CD14-positive monocyte (primary cell): ENCODE measurements around the gene RBKS. TPM values are rescaled to one million over a fixed set of nuclear protein-coding genes. Genes with fewer than 3 reads are reported as not detected.

Experiments used
- DNase-seq, 3 donors: peaks; one replicate each; pipeline ENCODE4 v3.0.0-alpha.2; 2011 to 2022
- H2AFZ ChIP-seq: 2 replicates; pipeline ENCODE4 v1.6.0; 2012; ENCODE audit warnings: mild to moderate bottlenecking, low read depth, low read length, inconsistent platforms; ENCODE audit not compliant: insufficient read depth, poor library complexity, severe bottlenecking
- H3K27ac ChIP-seq, 2 donors: 1 replicate in 1 of 2; 2 replicates in 1 of 2; pipeline ENCODE4 v1.5.1; 2012 to 2013; ENCODE audit warnings: low read length in 2 of 2, control low read depth in 1 of 2, inconsistent platforms in 1 of 2, low read depth in 1 of 2, mild to moderate bottlenecking in 1 of 2
- H3K27me3 ChIP-seq, 2 donors: one replicate each; pipeline versions ENCODE4 v1.6.0 to v1.6.1; 2011 to 2013; ENCODE audit warnings: low read length in 2 of 2; ENCODE audit not compliant: control insufficient read depth in 2 of 2, insufficient read depth in 2 of 2
- H3K36me3 ChIP-seq, 2 donors: replicated peaks in 1 of 2; 1 replicate in 1 of 2; 2 replicates in 1 of 2; pipeline versions ENCODE4 v1.5.1 to v1.6.1; 2012 to 2013; ENCODE audit warnings: low read length in 2 of 2, control low read depth in 1 of 2, inconsistent platforms in 1 of 2, mild to moderate bottlenecking in 1 of 2; ENCODE audit not compliant: insufficient read depth in 2 of 2, control insufficient read depth in 1 of 2
- H3K4me1 ChIP-seq, 2 donors: 1 replicate in 1 of 2; 2 replicates in 1 of 2; pipeline versions ENCODE4 v1.5.1 to v1.6.1; 2012 to 2013; ENCODE audit warnings: low read length in 2 of 2, control low read depth in 1 of 2, inconsistent platforms in 1 of 2, mild to moderate bottlenecking in 1 of 2, moderate library complexity in 1 of 2; ENCODE audit not compliant: insufficient read depth in 2 of 2, control insufficient read depth in 1 of 2
- H3K4me2 ChIP-seq: replicated peaks from 2 replicates; pipeline ENCODE3; 2012; ENCODE audit warnings: low read length, moderate library complexity, mild to moderate bottlenecking; ENCODE audit not compliant: poor library complexity, severe bottlenecking; ENCODE audit errors: extremely low read depth
- H3K4me3 ChIP-seq, 3 experiments: fragments of 200-600 bp in 1 of 3; sonication (generic) in 1 of 3; replicated peaks in 1 of 3; 1 replicate in 2 of 3; 2 replicates in 1 of 3; pipeline ENCODE4 v1.5.1; 2011 to 2013; ENCODE audit warnings: low read length in 3 of 3, mild to moderate bottlenecking in 3 of 3, control low read depth in 2 of 3, low read depth in 2 of 3, inconsistent platforms in 1 of 3, moderate library complexity in 1 of 3
- H3K79me2 ChIP-seq: 2 replicates; pipeline ENCODE4 v1.6.0; 2012; ENCODE audit warnings: mild to moderate bottlenecking, control low read depth, inconsistent platforms, low read length, moderate library complexity; ENCODE audit not compliant: insufficient read depth
- H3K9ac ChIP-seq: 2 replicates; pipeline ENCODE4 v1.6.0; 2017; ENCODE audit warnings: low read length, mild to moderate bottlenecking; ENCODE audit not compliant: insufficient read depth, poor library complexity, severe bottlenecking
- H3K9me3 ChIP-seq, 2 donors: replicated peaks in 1 of 2; 1 replicate in 1 of 2; 2 replicates in 1 of 2; pipeline versions ENCODE4 v1.5.1 to v1.6.1; 2012 to 2013; ENCODE audit warnings: low read length in 2 of 2, control low read depth in 1 of 2; ENCODE audit not compliant: control insufficient read depth in 1 of 2, insufficient read depth in 1 of 2
- H4K20me1 ChIP-seq: 2 replicates; pipeline ENCODE4 v1.6.0; 2012; ENCODE audit warnings: mild to moderate bottlenecking, low read length, control low read depth, moderate library complexity; ENCODE audit not compliant: insufficient read depth
- H3K27ac Mint-ChIP-seq, 7 donors: one replicate each; pipeline ENCODE4 v1.8.0; 2020; ENCODE audit warnings: mild to moderate bottlenecking in 7 of 7, mixed read lengths in 7 of 7, moderate library complexity in 6 of 7, inconsistent platforms in 2 of 7
- H3K27me3 Mint-ChIP-seq, 3 donors: one replicate each; pipeline ENCODE4 v1.8.0; 2021 to 2022; ENCODE audit warnings: low read depth in 3 of 3, mild to moderate bottlenecking in 3 of 3, mixed read lengths in 3 of 3, moderate library complexity in 3 of 3, inconsistent platforms in 1 of 3
- H3K36me3 Mint-ChIP-seq, 2 donors: one replicate each; pipeline ENCODE4 v1.8.0; 2020; ENCODE audit warnings: mixed read lengths in 2 of 2, inconsistent platforms in 1 of 2, mild to moderate bottlenecking in 1 of 2
- H3K4me1 Mint-ChIP-seq: one replicate; pipeline ENCODE4 v1.8.0; 2020; ENCODE audit warnings: mild to moderate bottlenecking, mixed read lengths
- H3K4me3 Mint-ChIP-seq, 2 donors: one replicate each; pipeline ENCODE4 v1.8.0; 2020; ENCODE audit warnings: mild to moderate bottlenecking in 2 of 2, mixed read lengths in 2 of 2, moderate library complexity in 1 of 2
- H3K9me3 Mint-ChIP-seq, 7 donors: one replicate each; pipeline ENCODE4 v1.8.0; 2020 to 2022; ENCODE audit warnings: mixed read lengths in 7 of 7, mild to moderate bottlenecking in 6 of 7, moderate library complexity in 6 of 7, inconsistent platforms in 2 of 7
- WGBS: methylation state at CpG from one replicate; pipeline ENCODE4 v1.1.5; 2013; ENCODE audit warnings: missing lambda C conversion rate; ENCODE audit not compliant: insufficient coverage; 5-methylcytosine and 5-hydroxymethylcytosine counted together
- intact Hi-C, 2 donors: fragments of 100-400 bp; cut with micrococcal nuclease; formaldehyde crosslinking; loops; one replicate each; pipeline versions ENCODE4 v1.15.0 to v1.15.1; 2023
- polyA plus RNA-seq, 3 donors: library from polyadenylated mRNA; depleted of rRNA in 1 of 3; unstranded in 2 of 3; stranded (reverse) in 1 of 3; fragments of 300-500 nt in 2 of 3; fragments of >200 nt in 1 of 3; fragmentation: Illumina TruSeq in 2 of 3; gene quantifications; 1 replicate in 2 of 3; 2 replicates in 1 of 3; pipeline ENCODE4 v1.2.3, GENCODE V29; 2012 to 2021
- TF ChIP-seq, protein P1 (sequence below): fragments of 200-600 bp; IDR thresholded peaks from one replicate; pipeline ENCODE4 v1.8.0; 2022; ENCODE audit warnings: antibody characterized with exemption, mild to moderate bottlenecking

RBKS gene
- polyA plus RNA-seq, 3 donors = 3.9 to 39.1 (median 4.3) TPM

DNA sequence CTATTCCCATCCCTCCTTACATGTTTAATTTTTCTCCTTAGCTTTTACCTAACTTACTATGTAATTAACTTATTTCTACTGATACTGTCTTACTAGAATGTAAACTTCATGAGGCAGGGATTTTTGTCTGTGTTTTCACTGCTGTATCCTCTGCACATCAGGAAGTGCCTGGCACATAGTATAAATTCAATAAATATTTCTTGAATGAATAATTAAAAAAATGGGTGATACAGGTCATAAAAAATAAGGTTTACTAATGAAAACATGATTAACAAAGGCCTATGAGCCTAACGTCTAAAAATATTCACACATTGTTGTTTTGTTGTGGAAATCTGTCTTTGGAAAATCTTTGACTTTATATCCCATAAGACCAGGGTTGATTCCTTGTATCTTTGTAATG is 4.5 kb downstream of the RBKS start:
- intact Hi-C loops = no loop called here
- H3K4me2 ChIP-seq = no peak overlapping the region
- H3K4me3 ChIP-seq = no peak overlapping the region
- peaks cover 0 to 3% (median 2%) of the 10 kb centered on the region in 3 donors for H3K27me3 Mint-ChIP-seq
- H3K27ac Mint-ChIP-seq = no peak overlapping the region
- WGBS = no CpG with 5 or more reads among the region's 1 CpG
- no peak overlapping the region for H3K4me3 Mint-ChIP-seq
- peaks cover 41% of the 10 kb centered on the region for H3K79me2 ChIP-seq
- peaks cover 37% of the 10 kb centered on the region for H3K4me1 Mint-ChIP-seq
- H3K27me3 ChIP-seq = no peaks in the 10 kb centered on the region
- no peaks in the 10 kb centered on the region for H3K9me3 ChIP-seq
- H3K9ac ChIP-seq = no peak overlapping the region
- H3K36me3 ChIP-seq = no peaks in the 10 kb centered on the region
- no peak for DNase-seq
- H4K20me1 ChIP-seq = no peaks in the 10 kb centered on the region
- no peak overlapping the region for H2AFZ ChIP-seq
- peaks cover 0 to 2% of the 10 kb centered on the region in 2 donors for H3K36me3 Mint-ChIP-seq
- H3K27ac ChIP-seq = no peak overlapping the region
- H3K4me1 ChIP-seq = peaks cover 20 to 31% of the 10 kb centered on the region in 2 donors
- TF ChIP-seq, protein P1, sequence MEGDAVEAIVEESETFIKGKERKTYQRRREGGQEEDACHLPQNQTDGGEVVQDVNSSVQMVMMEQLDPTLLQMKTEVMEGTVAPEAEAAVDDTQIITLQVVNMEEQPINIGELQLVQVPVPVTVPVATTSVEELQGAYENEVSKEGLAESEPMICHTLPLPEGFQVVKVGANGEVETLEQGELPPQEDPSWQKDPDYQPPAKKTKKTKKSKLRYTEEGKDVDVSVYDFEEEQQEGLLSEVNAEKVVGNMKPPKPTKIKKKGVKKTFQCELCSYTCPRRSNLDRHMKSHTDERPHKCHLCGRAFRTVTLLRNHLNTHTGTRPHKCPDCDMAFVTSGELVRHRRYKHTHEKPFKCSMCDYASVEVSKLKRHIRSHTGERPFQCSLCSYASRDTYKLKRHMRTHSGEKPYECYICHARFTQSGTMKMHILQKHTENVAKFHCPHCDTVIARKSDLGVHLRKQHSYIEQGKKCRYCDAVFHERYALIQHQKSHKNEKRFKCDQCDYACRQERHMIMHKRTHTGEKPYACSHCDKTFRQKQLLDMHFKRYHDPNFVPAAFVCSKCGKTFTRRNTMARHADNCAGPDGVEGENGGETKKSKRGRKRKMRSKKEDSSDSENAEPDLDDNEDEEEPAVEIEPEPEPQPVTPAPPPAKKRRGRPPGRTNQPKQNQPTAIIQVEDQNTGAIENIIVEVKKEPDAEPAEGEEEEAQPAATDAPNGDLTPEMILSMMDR = no peak
- peaks cover 0 to 9% (median 3%) of the 10 kb centered on the region in 7 donors for H3K9me3 Mint-ChIP-seq

DNA sequence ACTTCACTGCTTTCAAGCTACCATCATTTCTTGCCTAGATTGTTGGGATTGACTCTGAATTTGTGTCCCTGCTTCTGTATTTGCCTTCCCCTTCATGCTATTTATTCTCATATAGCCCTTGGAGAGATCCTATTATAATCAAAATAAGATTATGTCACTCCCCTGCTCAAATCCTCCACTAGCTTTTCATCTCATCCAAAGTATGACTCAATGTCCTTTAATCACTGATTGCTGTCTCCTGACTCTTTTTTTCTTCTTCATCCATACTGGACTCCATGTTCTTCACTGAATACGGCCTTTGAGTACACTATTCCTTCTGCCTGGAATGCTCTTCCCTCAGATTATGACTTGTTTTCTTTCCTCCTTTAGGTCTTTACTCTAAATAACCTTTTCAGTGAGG is 5.0 kb downstream of the RBKS start:
- Histone ChIP-seq H3K36me3 (no peaks in the 10 kb centered on the region), H4K20me1 (no peaks in the 10 kb centered on the region), H3K27me3 (no peaks in the 10 kb centered on the region), H3K4me3 (no peak overlapping the region), H3K9me3 (no peaks in the 10 kb centered on the region), H3K27ac (no peak overlapping the region), H2AFZ (no peak overlapping the region), H3K79me2 (peaks cover 40% of the 10 kb centered on the region), H3K4me1 (peaks cover 20 to 31% of the 10 kb centered on the region in 2 donors), H3K9ac (no peak overlapping the region), H3K4me2 (no peak overlapping the region)
- intact Hi-C loops = no loop called here
- WGBS = 100% methylated on average over 1 of the region's 1 CpG
- Mint-ChIP-seq H3K4me3 (no peak overlapping the region), H3K9me3 (peaks cover 2 to 13% (median 5%) of the 10 kb centered on the region in 7 donors), H3K36me3 (peaks cover 0 to 4% of the 10 kb centered on the region in 2 donors), H3K4me1 (peaks cover 37% of the 10 kb centered on the region), H3K27ac (peak overlapping the region in 2 of 7 donors; percentile 39 to 50), H3K27me3 (peaks cover 0 to 5% (median 1%) of the 10 kb centered on the region in 3 donors)
- no peak for DNase-seq
- TF ChIP-seq, protein P1 = no peak
